ENCODE data around the gene MPC1. TPM values are rescaled to one million over a fixed set of nuclear protein-coding genes. Genes with fewer than 3 reads are reported as not detected.
"Not testable (repeated sequence)": the region's sequence is repeated elsewhere in the genome, so short reads cannot be mapped to it uniquely, and the experiment has no call there.

MPC1 gene
- total and polyA plus RNA-seq, 10 donors, result 29.1 to 58.6 (median 37.7) TPM

DNA sequence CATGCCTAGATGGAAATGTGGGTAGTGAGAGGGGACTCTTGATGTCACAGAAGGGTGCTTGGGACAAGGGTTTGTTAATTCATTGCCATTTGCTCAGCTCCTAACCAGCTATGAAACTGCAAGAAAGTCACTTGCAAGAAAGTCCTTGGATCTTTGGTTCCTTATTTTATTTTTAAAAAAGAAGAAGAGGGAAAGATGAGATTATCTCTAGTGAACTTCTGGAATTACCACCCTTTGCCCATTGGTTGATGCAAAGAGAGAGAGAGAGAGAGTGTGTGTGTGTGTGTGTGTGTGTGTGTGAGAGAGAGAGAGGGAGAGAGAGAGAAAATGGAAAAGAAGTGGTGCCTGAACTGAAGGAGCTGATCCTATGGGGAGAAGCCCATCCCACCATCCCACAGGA lies 35.8 kb downstream of the MPC1 start:
- Histone ChIP-seq H3K4me3 (no peak overlapping the region), H3K27me3 (replicated peaks in 1 of 7) (no peaks in the 10 kb centered on the region), H3K27ac (no peak overlapping the region), H3K4me1 (peaks cover 0 to 17% (median 14%) of the 10 kb centered on the region in 6 donors), H3K9me3 (peaks cover 0 to 12% (median 0%) of the 10 kb centered on the region in 8 donors), H3K36me3 (no peaks in the 10 kb centered on the region)
- DNase-seq, result no peak
- TF ChIP-seq POLR2A (IDR thresholded peaks at IDR 0.05) (no peak), POLR2AphosphoS5 (IDR thresholded peaks at IDR 0.05) (no peak)
- TF ChIP-seq, protein P1, sequence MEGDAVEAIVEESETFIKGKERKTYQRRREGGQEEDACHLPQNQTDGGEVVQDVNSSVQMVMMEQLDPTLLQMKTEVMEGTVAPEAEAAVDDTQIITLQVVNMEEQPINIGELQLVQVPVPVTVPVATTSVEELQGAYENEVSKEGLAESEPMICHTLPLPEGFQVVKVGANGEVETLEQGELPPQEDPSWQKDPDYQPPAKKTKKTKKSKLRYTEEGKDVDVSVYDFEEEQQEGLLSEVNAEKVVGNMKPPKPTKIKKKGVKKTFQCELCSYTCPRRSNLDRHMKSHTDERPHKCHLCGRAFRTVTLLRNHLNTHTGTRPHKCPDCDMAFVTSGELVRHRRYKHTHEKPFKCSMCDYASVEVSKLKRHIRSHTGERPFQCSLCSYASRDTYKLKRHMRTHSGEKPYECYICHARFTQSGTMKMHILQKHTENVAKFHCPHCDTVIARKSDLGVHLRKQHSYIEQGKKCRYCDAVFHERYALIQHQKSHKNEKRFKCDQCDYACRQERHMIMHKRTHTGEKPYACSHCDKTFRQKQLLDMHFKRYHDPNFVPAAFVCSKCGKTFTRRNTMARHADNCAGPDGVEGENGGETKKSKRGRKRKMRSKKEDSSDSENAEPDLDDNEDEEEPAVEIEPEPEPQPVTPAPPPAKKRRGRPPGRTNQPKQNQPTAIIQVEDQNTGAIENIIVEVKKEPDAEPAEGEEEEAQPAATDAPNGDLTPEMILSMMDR (IDR thresholded peaks at IDR 0.05 in 8 of 11, conservative IDR thresholded peaks at IDR 0.05 in 3 of 11), result no peak
- intact Hi-C loops (cut with DNase I; ENCODE audit: low total_unique reads), result no loop called here

DNA sequence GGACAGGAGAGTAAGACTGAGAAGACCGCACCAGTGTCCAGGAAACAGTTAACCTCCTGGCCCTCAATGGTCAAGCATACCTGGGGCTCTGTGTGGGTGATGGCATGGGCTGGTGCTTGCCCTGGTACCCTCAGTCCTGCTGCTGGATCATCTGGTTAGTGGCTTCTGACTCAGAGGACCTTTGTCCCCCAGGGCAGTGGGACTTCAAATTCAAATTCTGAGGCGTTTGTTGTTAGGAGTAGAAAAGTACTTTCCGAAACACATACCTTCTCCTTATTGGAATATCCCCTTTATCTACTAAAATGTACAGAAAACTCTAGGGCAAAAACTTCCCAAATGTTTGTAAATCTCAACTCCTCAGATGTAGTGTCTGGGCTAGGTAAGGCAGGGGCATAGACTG lies 36.3 kb downstream of the MPC1 start:
- Histone ChIP-seq H3K36me3 (no peaks in the 10 kb centered on the region), H3K4me1 (peaks cover 0 to 18% (median 15%) of the 10 kb centered on the region in 6 donors), H3K4me3 (no peak overlapping the region), H3K27me3 (replicated peaks in 1 of 7) (no peaks in the 10 kb centered on the region), H3K9me3 (peaks cover 0 to 12% (median 0%) of the 10 kb centered on the region in 8 donors), H3K27ac (no peak overlapping the region)
- 88 to 96% (median 92%) methylated on average over 3 of the region's 3 CpGs for WGBS, 5 donors
- DNase-seq, result no peak
- intact Hi-C loops (cut with DNase I; ENCODE audit: low total_unique reads), result no loop called here
- no peak for TF ChIP-seq POLR2A (IDR thresholded peaks at IDR 0.05)
- no peak for TF ChIP-seq POLR2AphosphoS5 (IDR thresholded peaks at IDR 0.05)
- TF ChIP-seq, protein P1 (IDR thresholded peaks at IDR 0.05 in 8 of 11, conservative IDR thresholded peaks at IDR 0.05 in 3 of 11), result no peak

DNA sequence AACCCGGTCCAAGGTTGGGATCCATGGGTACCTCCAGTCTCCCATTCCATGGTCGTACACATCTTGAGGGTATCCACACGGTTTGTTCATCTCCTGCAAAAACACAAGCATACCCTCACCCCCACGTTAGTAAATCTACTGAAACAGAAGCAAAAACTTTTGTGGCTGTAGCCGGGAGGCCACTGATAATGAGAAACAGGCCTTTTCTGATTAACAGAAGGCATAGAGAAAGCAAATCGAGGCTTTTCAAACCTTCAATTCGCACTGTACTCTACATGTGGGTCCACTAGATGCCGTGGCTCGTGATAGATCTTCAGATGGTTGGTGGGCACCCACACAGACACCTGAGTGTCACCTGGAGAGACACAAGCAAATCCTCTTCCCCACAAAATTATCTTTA lies 37.1 kb downstream of the MPC1 start:
- H3K4me3 ChIP-seq; H3K27ac ChIP-seq; H3K27me3 ChIP-seq (replicated peaks in 1 of 7); DNase-seq; intact Hi-C loops (cut with DNase I; ENCODE audit: low total_unique reads); H3K36me3 ChIP-seq: not testable (repeated sequence)
- Histone ChIP-seq H3K9me3 (peaks cover 0 to 12% (median 0%) of the 10 kb centered on the region in 8 donors), H3K4me1 (peaks cover 5 to 26% (median 22%) of the 10 kb centered on the region in 6 donors)
- WGBS, 5 donors, result 88 to 95% (median 91%) methylated on average over 9 of the region's 9 CpGs

DNA sequence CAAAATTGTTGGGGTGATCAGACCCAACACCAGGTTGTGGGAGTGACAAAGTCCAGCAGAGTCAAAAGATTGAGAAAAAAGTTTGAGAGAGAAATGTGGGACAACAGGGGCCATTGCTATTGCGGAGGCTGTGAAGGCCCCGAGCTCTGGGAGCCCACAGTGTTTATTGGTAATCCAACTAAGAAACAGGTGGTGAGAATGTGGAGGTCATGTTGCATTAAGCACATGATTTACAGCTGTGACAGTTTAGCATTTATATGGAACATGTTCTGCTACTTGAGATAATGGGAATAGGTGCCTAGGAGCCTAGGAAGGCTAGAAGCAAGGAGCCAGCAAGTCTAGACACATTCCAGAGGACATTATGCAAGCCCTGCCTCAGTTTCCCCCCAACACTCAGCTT lies 37.8 kb downstream of the MPC1 start:
- H3K36me3 ChIP-seq; DNase-seq; intact Hi-C loops (cut with DNase I; ENCODE audit: low total_unique reads); H3K27me3 ChIP-seq (replicated peaks in 1 of 7); H3K9me3 ChIP-seq; H3K4me3 ChIP-seq; H3K27ac ChIP-seq: not testable (repeated sequence)
- peaks cover 12 to 34% (median 30%) of the 10 kb centered on the region in 6 donors for H3K4me1 ChIP-seq
- WGBS, 5 donors, result 88 to 98% (median 97%) methylated on average over 2 of the region's 2 CpGs

DNA sequence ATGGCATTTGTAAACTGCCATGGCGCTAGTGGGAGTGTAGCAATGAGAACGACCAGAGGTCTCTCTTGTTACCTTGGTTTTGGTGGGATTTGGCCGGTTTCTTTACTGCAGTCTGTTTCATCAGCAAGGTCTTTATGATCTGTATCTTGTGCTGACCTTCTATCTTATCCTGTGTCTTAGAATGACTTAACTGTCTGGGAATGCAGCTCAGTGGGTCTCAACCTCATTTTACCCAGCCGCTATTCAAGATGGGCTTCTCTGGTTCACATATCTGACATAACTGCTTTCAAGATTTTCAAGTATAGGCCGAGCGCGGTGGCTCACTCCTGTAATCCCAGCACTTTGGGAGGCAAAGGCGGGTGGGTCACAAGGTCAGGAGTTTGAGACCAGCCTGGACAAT lies 38.5 kb downstream of the MPC1 start:
- H3K27me3 ChIP-seq (replicated peaks in 1 of 7), result no peaks in the 10 kb centered on the region
- H3K9me3 ChIP-seq, result no peaks in the 10 kb centered on the region
- H3K4me1 ChIP-seq, result peaks cover 18 to 40% (median 37%) of the 10 kb centered on the region in 6 donors
- TF ChIP-seq, protein P1 (IDR thresholded peaks at IDR 0.05 in 8 of 11, conservative IDR thresholded peaks at IDR 0.05 in 3 of 11), result no peak
- TF ChIP-seq POLR2AphosphoS5 (IDR thresholded peaks at IDR 0.05) (no peak), POLR2A (IDR thresholded peaks at IDR 0.05) (no peak)
- no peak overlapping the region for H3K4me3 ChIP-seq
- no peak overlapping the region for H3K27ac ChIP-seq
- WGBS, 5 donors, result 94 to 98% (median 96%) methylated on average over 8 of the region's 8 CpGs
- intact Hi-C loops (cut with DNase I; ENCODE audit: low total_unique reads), result no loop called here
- no peak for DNase-seq
- peaks cover 0 to 5% (median 0%) of the 10 kb centered on the region in 6 donors for H3K36me3 ChIP-seq
